Activated CD8-positive, alpha-beta memory T cell treated with anti-CD3 and anti-CD28 coated beads, Interleukin-2, amount 10 ng/mL, durations not matched to agents 7 days and 5 days (primary cell): ENCODE results near the gene NEDD4L. TPM values are rescaled to one million over a fixed set of nuclear protein-coding genes. Genes with fewer than 3 reads are reported as not detected.
A peak's percentile ranks its signal among the peaks of the same experiment; 100 is the strongest.

Experiments
- ATAC-seq: fragments of 150-1000 bp; cut with Tn5 transposase; one replicate; pipeline ENCODE4 v1.10.0; 2021; ENCODE audit warnings: moderate library complexity
- CTCF ChIA-PET: fragments of 350-600 bp; sonication (Branson Sonifier 250); formaldehyde crosslinking; loops from one replicate; lab custom pipeline; 2021; ENCODE audit warnings: antibody characterized with exemption; lab: Charles Lee
- DNase-seq: peaks from one replicate; pipeline ENCODE4 v3.0.0-alpha.2; 2020
- H3K27ac Mint-ChIP-seq: one replicate; pipeline ENCODE4 v1.8.0; 2021; ENCODE audit warnings: mild to moderate bottlenecking, mixed read lengths
- H3K27me3 Mint-ChIP-seq: one replicate; pipeline ENCODE4 v1.8.0; 2021; ENCODE audit warnings: mixed read lengths
- H3K36me3 Mint-ChIP-seq: one replicate; pipeline ENCODE4 v1.8.0; 2021; ENCODE audit warnings: mild to moderate bottlenecking, mixed read lengths
- H3K4me1 Mint-ChIP-seq: one replicate; pipeline ENCODE4 v1.8.0; 2021; ENCODE audit warnings: mixed read lengths
- H3K4me3 Mint-ChIP-seq: one replicate; pipeline ENCODE4 v1.8.0; 2021; ENCODE audit warnings: mild to moderate bottlenecking, moderate library complexity, mixed read lengths
- H3K9me3 Mint-ChIP-seq: one replicate; pipeline ENCODE4 v1.8.0; 2022; ENCODE audit warnings: low read depth, mixed read lengths
- total RNA-seq, 2 experiments: library from RNA; stranded (reverse); gene quantifications; one replicate each; pipeline ENCODE4 v1.2.3, GENCODE V29; 2021

Gene NEDD4L
- total RNA-seq, 2 experiments from 2014 or later, result 1.4 to 4.2 TPM

GRCh38 chr18:58109256-58109655 lies 65.2 kb downstream of the NEDD4L start:
- Mint-ChIP-seq H3K36me3 (no peaks in the 10 kb centered on the region), H3K4me1 (peaks cover 5% of the 10 kb centered on the region), H3K4me3 (no peak overlapping the region), H3K9me3 (no peaks in the 10 kb centered on the region), H3K27ac (no peak overlapping the region), H3K27me3 (peaks cover 10% of the 10 kb centered on the region)
- ATAC-seq (no peak), DNase-seq (no peak)
- CTCF ChIA-PET, result interaction anchor here (0.7 to 1.9 kb wide), 5 partner anchors 13 to 1429 kb away, joined by 3 to 7 read pairs (median 3); partner anchors contain the start of gene NEDD4L

DNA sequence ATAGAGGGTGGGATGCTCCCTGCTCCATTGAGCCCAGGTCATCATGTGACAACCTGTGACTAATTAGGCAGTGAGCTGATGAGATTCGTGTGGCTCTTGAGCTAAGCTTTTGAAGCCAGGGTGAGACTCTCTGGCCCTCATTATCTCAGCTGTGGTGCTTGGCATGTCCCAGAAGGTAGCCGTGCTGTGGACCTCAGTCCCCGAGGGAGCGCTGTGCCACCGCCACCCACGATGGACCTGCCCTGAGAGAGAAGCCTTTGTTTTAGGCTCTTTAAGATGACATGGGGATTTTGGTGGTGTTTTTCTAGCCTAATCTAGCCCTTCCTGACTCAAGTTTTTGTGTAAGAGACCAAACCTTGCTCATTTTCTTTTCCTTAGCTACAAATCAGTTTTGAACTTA lies 66.4 kb downstream of the NEDD4L start:
- DNase-seq (no peak), ATAC-seq (no peak)
- no peaks in the 10 kb centered on the region for H3K36me3 Mint-ChIP-seq
- H3K4me3 Mint-ChIP-seq, result no peak overlapping the region
- peaks cover 8% of the 10 kb centered on the region for H3K27me3 Mint-ChIP-seq
- CTCF ChIA-PET, result interaction anchor here (0.8 to 1.4 kb wide), 2 partner anchors 11 to 219 kb away, joined by 3 to 5 read pairs; no protein-coding TSS in a partner anchor
- peaks cover 5% of the 10 kb centered on the region for H3K4me1 Mint-ChIP-seq
- no peaks in the 10 kb centered on the region for H3K9me3 Mint-ChIP-seq
- H3K27ac Mint-ChIP-seq, result no peak overlapping the region

DNA sequence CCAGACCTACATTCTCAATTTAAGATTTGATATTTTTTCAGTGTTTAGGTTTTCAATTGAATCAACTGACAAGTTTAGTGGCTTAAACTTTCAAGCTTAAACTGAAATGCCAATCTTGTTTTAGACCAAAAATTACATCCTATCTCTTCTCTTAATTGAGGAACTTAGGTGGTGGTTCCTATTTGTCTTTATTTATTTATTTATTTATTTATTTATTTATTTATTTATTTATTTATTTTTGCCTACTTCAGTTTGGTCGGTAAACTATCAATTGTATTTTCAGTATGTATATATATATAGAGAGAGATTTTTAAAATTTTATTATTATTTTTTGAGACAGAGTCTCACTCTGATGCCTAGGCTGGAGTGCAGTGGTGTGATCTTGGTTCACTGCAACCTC lies 68.1 kb downstream of the NEDD4L start:
- ATAC-seq (no peak), DNase-seq (no peak)
- H3K4me1 Mint-ChIP-seq, result peaks cover 5% of the 10 kb centered on the region
- no peak overlapping the region for H3K27ac Mint-ChIP-seq
- no peak overlapping the region for H3K4me3 Mint-ChIP-seq
- H3K36me3 Mint-ChIP-seq, result no peaks in the 10 kb centered on the region
- peaks cover 12% of the 10 kb centered on the region for H3K27me3 Mint-ChIP-seq
- CTCF ChIA-PET, result interaction anchor here (1.4 kb wide), 1 partner anchor 69 kb away, joined by 4 read pairs; the partner anchor contains the start of gene NEDD4L
- H3K9me3 Mint-ChIP-seq, result no peaks in the 10 kb centered on the region

DNA sequence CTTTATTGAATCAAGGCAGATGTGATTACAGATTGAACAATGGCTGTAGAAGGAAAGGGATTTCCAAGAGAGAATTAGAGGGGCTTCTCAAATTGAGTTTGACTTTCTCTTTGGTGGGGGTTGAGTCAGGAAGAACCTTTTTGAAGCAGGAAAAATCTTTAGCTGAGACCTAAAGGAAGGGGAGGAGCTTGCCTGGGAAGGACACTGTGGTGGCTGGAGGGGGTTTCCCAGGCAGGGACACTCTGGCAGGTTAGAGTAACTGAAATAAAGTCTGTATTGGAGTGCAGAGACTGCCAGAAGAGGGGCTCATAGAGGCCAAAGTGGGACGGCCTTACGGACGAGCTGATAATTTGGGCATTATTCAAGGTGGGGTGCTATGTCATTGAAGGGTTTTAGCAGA lies 69.3 kb downstream of the NEDD4L start:
- H3K4me3 Mint-ChIP-seq, result no peak overlapping the region
- CTCF ChIA-PET, result interaction anchor here (1.4 kb wide), 1 partner anchor 70 kb away, joined by 4 read pairs; the partner anchor contains the start of gene NEDD4L
- H3K4me1 Mint-ChIP-seq, result peaks cover 5% of the 10 kb centered on the region
- H3K36me3 Mint-ChIP-seq, result no peaks in the 10 kb centered on the region
- H3K27ac Mint-ChIP-seq, result no peak overlapping the region
- no peaks in the 10 kb centered on the region for H3K9me3 Mint-ChIP-seq
- ATAC-seq, result no peak
- DNase-seq, result no peak
- peaks cover 16% of the 10 kb centered on the region for H3K27me3 Mint-ChIP-seq

GRCh38 chr18:58114766-58115165 lies 70.7 kb downstream of the NEDD4L start:
- Mint-ChIP-seq H3K4me1 (peaks cover 5% of the 10 kb centered on the region), H3K36me3 (no peaks in the 10 kb centered on the region), H3K27me3 (peaks cover 16% of the 10 kb centered on the region), H3K27ac (no peak overlapping the region), H3K9me3 (no peaks in the 10 kb centered on the region), H3K4me3 (no peak overlapping the region)
- CTCF ChIA-PET, result no interaction called here
- ATAC-seq (no peak), DNase-seq (no peak)

- no peak for DNase-seq
- CTCF ChIA-PET, result interaction anchor here (1.0 to 2.5 kb wide), 2 partner anchors 73 to 235 kb away, joined by 3 to 6 read pairs; partner anchors contain the start of gene NEDD4L
- peaks cover 5% of the 10 kb centered on the region for H3K4me1 Mint-ChIP-seq
- H3K27me3 Mint-ChIP-seq, result peaks cover 10% of the 10 kb centered on the region
- ATAC-seq, result no peak
- H3K36me3 Mint-ChIP-seq, result no peaks in the 10 kb centered on the region
- H3K27ac Mint-ChIP-seq, result no peak overlapping the region
- no peaks in the 10 kb centered on the region for H3K9me3 Mint-ChIP-seq
- no peak overlapping the region for H3K4me3 Mint-ChIP-seq
Measured at GRCh38 chr18:58116818-58117217, 72.8 kb downstream of the NEDD4L start.

DNA sequence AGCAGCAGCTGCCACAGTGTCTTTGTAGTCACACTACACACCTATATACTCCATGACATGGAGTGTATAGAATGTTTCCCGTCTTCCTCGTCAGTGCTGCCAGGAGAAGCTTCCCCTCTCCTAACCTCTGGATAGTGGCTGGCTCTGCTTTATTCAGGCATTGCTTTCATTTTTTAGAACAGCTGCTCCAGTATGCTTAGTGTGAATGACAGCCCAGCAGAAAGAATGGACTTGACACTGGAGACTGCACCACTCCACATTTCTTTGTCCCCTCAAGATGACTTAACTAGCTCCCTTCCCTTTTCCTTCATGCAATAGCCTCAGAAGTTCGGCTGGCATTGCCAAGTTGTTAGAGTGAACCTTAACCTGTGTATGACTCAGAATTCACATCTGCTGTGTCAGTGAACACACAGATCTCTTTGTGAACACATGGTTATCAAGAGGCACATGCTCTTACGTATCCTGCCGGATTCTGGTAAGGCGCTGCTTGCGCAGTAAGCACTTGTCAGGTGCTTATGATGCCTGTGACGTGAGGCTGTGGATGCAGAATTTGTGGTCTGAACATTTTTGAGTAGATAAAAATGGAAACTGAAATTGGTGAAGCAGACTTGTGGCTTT lies 73.9 kb downstream of the NEDD4L start:
- Mint-ChIP-seq H3K4me3 (no peak overlapping the region), H3K4me1 (peaks cover 5% of the 10 kb centered on the region), H3K36me3 (no peaks in the 10 kb centered on the region), H3K27ac (no peak overlapping the region), H3K9me3 (no peaks in the 10 kb centered on the region), H3K27me3 (peaks cover 10% of the 10 kb centered on the region)
- DNase-seq, result no peak
- CTCF ChIA-PET, result interaction anchor here (2.5 kb wide), 1 partner anchor 74 kb away, joined by 6 read pairs; the partner anchor contains the start of gene NEDD4L
- ATAC-seq, result no peak

- CTCF ChIA-PET, result interaction anchor here (2.5 kb wide), 1 partner anchor 75 kb away, joined by 6 read pairs; the partner anchor contains the start of gene NEDD4L
- Mint-ChIP-seq H3K4me1 (peaks cover under 1% of the 10 kb centered on the region), H3K27ac (no peak overlapping the region)
Measured at GRCh38 chr18:58118536-58118935, 74.5 kb downstream of the NEDD4L start.

DNA sequence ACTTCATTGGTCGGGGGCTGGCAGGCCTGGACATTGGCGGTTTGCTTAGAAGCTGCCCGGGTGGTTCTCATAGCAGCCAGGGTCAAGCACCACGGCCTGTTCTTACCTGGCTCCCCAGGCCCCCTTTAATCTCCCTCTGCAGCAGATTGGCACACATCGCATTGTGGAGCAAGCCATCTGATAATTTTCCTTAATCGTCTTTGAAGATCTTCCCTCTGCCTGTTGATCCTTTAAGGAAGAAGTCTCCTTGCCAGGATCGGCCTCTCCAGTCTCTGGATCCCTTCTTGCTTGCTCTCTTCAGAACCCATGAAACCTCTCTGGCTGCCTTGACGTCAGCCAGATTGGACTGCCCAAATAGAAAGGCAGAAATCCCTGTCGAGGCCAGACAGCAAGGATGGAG lies 75.8 kb downstream of the NEDD4L start:
- no peak overlapping the region for H3K27ac Mint-ChIP-seq
- peaks cover 10% of the 10 kb centered on the region for H3K27me3 Mint-ChIP-seq
- H3K9me3 Mint-ChIP-seq, result no peaks in the 10 kb centered on the region
- H3K4me3 Mint-ChIP-seq, result no peak overlapping the region
- no peak for ATAC-seq
- H3K36me3 Mint-ChIP-seq, result no peaks in the 10 kb centered on the region
- CTCF ChIA-PET, result interaction anchor here (3.6 kb wide), 1 partner anchor 76 kb away, joined by 25 read pairs; the partner anchor contains the start of gene NEDD4L
- no peak for DNase-seq
- peaks cover 5% of the 10 kb centered on the region for H3K4me1 Mint-ChIP-seq

More at GRCh38 chr18:58118536-58118935, 74.5 kb downstream of the NEDD4L start:
- H3K36me3 Mint-ChIP-seq, result no peaks in the 10 kb centered on the region
- no peak overlapping the region for H3K4me3 Mint-ChIP-seq
- no peak for ATAC-seq
- H3K9me3 Mint-ChIP-seq, result no peaks in the 10 kb centered on the region
- H3K27me3 Mint-ChIP-seq, result peaks cover 10% of the 10 kb centered on the region
- DNase-seq, result no peak

GRCh38 chr18:58124475-58124874 lies 80.4 kb downstream of the NEDD4L start:
- DNase-seq, result no peak
- CTCF ChIA-PET, result interaction anchor here (1.8 to 2.6 kb wide), 2 partner anchors 11 to 81 kb away, joined by 7 to 10 read pairs; partner anchors contain the start of gene NEDD4L
- Mint-ChIP-seq H3K9me3 (no peaks in the 10 kb centered on the region), H3K27ac (no peak overlapping the region), H3K27me3 (no peaks in the 10 kb centered on the region), H3K4me3 (no peak overlapping the region), H3K4me1 (peaks cover 5% of the 10 kb centered on the region), H3K36me3 (no peaks in the 10 kb centered on the region)
- ATAC-seq, result peak; percentile 36

- Mint-ChIP-seq H3K27ac (no peak overlapping the region), H3K27me3 (no peaks in the 10 kb centered on the region), H3K9me3 (no peaks in the 10 kb centered on the region), H3K4me1 (peaks cover 5% of the 10 kb centered on the region), H3K4me3 (no peak overlapping the region), H3K36me3 (no peaks in the 10 kb centered on the region)
- DNase-seq, result no peak
- CTCF ChIA-PET, result interaction anchor here (0.6 to 2.6 kb wide), 3 partner anchors 9 to 244 kb away, joined by 3 to 10 read pairs (median 4); no protein-coding TSS in a partner anchor
- no peak for ATAC-seq
Measured at GRCh38 chr18:58125183-58125582, 81.2 kb downstream of the NEDD4L start.

DNA sequence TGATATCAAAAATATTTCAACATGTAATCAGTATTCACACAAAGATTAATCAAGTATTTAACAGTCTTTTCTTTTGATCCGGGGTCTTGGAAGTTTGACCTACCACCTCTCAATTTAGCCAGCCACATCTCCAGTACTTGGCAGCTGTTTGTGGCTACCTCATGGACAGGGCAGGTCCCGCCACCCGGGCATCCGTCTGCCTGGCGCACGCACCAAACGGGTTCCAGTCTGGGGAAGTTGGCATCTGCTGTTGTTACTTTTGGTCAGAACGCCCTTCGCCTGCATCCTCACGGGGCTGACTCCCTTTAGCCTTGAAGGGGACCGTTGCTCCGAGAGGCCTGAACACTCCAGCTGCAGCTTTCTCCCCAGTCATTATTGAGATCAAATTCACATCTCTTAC lies 81.7 kb downstream of the NEDD4L start:
- no peak for ATAC-seq
- Mint-ChIP-seq H3K36me3 (no peaks in the 10 kb centered on the region), H3K4me1 (peaks cover 5% of the 10 kb centered on the region), H3K4me3 (no peak overlapping the region), H3K9me3 (no peaks in the 10 kb centered on the region), H3K27ac (no peak overlapping the region), H3K27me3 (no peaks in the 10 kb centered on the region)
- no peak for DNase-seq
- CTCF ChIA-PET, result interaction anchor here (1.2 to 2.6 kb wide), 2 partner anchors 10 to 244 kb away, joined by 4 to 10 read pairs; no protein-coding TSS in a partner anchor

DNA sequence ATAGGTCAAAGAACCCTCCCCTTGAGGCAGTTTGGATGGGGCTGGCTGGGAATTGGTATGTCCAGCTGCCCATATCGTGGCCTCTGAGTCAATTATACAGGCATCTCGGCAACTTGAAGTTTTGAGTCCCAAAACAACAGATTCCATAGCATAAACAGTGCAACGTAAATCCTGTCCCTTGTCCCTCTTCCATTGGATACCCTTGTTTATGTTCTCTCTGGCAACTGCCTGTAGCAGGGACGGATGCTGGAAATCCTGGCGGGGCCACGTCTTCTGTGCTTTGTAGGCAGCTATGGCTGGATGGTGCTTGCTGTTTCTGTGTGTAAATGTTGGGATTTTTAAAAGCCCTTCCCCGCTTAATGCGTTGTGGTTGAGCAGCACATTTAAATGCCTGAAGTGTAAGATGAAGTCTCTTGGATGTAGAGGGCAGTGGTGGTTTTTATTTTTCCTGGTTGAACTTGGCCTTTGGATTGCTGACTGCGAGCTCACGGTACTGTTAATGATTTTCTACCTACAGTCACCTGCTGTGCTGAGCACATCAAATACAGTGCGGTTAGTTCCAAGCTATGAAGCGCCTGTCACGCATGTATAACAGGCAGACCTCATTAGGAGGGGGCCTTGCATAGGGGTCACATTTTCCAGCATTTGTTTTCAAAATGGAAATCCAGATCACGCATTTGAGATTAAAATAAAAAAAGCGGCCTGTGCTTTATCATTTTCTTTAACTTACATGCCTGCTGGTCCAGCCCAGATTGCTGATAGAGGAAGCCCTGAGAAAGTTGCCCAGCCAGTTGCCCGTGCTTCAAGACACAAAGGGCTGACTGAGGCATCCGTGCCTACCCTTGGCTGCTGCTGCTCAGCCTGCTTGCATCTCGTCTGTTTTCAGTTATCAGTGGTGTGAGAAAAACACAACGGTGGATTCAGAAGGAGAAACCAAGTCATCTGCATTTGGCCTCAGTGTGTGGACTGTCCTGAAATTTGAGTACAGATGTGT lies 84.7 kb downstream of the NEDD4L start:
- no peaks in the 10 kb centered on the region for H3K9me3 Mint-ChIP-seq

More for the DNA sequence above, 84.7 kb downstream of the NEDD4L start:
- H3K4me3 Mint-ChIP-seq, result no peak overlapping the region
- no peak overlapping the region for H3K27ac Mint-ChIP-seq
- H3K36me3 Mint-ChIP-seq, result no peaks in the 10 kb centered on the region
- peaks cover 5% of the 10 kb centered on the region for H3K4me1 Mint-ChIP-seq
- ATAC-seq (no peak), DNase-seq (no peak)
- no peaks in the 10 kb centered on the region for H3K27me3 Mint-ChIP-seq
- CTCF ChIA-PET, result no interaction called here
